DMS79 treated with DMSO at 0.1 percent for 48 hours (cell line): ENCODE measurements around the gene SMC1B.

Source experiments
- DNase-seq: peaks from one replicate; lab custom pipeline; 2025; lab: John Stamatoyannopoulos, UW

SMC1B gene

DNA sequence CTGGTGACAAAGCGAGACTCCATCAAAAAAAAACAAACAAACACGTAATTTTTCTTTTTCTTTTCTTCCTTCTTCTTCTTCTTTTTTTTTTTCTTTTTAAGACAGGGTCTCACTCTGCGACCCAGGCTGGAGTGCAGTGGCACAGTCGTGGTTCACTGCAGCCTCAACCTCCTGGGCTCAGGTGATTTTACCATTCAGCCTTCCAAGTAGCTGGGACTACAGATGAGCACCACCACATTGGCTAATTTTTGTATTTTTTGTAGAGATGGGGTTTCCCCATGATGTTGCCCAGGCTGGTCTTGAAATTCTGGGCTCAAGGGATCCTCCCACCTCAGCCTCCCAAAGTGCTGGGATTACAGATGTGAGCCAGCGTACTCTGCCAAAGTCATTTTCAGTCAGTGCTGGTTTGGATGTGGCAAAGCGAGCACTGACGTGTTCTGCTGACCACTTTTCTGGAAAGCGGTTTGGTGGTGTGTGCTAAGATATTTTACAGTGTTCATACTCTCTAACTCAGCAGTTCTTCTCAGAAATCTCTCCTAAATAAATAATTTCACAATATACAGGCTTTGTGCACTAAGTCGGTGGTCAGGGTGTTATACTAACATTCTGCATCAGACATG is 92.9 kb downstream of the SMC1B start:
- no peak for DNase-seq

DNA sequence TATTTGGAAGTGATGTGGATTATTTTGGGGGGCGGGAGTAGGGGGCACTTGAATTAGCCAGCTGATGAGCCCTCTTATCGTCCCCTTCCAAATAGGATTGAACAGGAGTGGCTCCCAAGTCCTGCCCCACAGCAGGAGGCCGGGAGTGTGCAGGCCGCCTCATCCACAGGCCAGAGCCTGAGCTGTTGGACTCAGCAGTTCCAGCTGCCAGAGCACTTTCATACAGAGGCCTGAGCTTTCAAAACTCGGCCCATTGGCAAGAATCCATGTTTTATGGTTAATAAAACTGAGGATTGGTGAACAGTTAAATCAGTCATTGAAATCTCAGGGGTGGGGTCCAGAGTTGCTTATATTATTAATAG is 94.1 kb downstream of the SMC1B start:
- DNase-seq, result no peak

DNA sequence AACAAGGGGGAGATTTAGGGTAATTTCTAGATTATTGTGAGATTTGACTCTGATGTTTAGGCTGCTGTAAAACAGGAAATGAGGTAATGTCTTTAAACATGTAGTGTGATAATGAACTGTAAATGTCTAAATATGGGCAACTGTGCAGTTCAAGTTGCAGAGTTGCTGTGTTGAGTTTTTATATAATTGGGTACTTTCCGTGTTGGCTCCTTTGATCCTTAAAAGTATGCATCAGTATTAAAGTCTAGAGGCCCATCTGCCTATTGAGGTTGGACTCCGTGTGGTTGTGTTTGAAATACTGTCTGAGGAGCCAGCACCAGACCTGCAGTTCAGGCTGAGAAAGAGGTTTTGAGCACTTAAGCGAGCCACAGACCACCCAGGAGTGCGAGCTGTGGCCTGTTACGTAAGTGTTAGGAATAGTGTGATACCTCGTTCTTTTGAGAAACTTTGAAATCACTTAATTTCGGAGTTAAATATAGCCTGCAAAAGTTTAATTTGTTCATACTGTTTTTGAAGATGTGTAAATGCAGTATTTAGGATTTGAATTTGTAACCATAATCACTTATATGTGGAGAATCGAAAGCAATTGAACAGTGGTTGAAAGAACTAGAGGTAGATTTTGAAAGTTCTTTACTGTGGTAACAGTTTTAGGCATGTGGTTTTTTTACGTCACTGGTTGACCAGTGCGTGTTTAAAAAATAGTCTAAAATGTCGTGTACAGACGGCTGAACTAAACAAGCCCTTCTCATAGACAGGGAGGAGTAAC is 94.7 kb downstream of the SMC1B start:
- no peak for DNase-seq

DNA sequence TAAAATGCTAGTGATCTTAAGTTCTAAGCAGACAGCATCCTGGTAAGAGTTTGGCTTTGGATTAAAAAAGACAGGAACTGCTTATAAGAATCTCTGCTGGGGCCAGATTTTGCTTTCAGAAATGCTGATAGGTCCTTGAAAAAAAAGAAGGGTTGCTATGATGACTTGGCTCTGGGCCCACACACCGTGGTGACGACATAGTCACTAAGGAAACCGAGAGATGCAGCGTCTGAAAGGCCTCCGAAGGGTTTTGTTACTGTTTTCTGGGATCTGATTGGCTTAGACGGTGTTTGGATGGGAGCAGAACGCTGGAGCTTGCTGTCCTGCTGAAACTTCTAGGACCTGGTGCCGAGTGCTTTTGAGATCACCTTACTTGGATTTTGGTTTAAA is 95.2 kb downstream of the SMC1B start:
- DNase-seq, result peak; percentile 64

DNA sequence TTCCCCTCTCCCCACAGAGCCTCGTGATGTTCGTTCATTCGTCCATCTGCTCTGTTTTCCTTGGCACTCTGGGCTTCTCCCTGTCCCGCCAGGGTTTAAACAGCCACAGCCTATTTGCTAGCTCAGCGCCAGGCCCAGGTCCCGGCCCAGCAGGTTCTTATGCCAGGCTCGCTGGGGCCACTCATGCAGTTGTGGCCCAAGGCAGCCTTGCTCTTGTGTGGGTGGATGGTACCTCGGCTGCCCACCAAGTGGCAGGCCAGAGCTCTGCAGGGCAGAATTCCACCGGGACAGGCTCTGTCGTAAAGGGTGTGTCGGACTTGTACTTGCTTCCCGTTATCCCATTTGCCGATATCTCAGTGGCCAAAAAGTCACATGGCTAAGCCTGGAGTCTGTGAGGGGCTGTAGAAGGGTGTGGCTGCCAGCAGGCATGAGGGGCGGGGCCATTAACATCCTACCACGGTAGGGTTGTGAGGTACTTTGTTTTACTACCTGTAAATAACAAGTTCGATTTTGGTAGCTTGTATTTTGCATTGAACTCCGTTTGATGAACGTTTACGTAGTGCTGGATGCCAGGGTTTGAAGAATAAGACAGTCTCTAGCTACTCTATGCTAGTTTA is 95.7 kb downstream of the SMC1B start:
- no peak for DNase-seq

DNA sequence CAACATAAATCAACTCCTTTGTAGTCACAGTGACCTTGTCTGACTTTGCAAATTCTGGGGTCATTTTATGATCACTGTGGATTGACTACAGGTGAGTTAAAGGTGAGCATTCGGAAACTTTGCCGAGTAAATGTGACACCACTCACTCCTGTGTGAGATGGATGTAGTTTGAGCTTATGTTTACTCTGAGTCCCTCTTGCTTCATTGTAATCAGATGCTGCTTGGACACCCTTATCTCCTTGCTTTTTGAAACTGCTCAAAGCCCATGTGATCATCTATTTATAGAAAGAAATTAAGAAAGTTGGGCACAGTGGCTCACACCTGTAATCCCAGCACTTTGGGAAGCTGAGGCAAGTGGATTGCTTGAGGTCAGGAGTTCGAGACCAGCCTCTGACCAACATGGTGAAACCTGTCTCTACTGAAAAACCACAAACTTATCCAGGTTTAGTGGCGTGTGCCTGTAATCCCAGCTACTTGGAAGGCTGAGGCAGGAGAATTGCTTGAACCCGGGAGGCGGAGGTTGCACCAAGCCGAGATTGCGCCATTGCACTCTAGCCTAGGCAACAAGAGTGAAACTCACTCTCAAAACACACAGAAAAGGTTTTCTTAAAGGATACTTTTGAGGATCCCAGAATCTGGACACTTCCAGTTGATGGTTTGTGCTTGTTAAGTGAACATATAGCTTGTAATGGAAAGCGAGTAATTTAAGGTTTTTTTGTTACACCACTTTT is 96.4 kb downstream of the SMC1B start:
- no peak for DNase-seq

DNA sequence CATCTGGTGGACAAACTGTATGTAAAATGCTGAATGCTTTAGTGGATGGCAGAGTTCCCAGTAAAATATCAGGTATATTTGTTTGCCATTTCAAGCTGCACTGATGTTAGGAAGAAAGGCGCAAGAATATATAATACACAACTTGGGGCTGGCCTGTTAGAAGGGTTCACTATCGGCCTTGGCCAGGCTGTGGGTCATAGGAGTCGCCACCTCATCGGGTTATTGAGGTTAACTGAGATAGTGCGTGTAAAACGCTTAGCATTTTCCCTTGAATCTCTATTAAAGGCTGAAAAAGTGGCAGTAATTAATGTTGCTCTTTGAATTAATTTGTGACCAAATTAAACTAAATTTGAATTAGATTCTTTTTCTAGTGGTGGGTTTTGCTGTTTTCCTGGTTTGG is 98.6 kb downstream of the SMC1B start:
- DNase-seq, result no peak

DNA sequence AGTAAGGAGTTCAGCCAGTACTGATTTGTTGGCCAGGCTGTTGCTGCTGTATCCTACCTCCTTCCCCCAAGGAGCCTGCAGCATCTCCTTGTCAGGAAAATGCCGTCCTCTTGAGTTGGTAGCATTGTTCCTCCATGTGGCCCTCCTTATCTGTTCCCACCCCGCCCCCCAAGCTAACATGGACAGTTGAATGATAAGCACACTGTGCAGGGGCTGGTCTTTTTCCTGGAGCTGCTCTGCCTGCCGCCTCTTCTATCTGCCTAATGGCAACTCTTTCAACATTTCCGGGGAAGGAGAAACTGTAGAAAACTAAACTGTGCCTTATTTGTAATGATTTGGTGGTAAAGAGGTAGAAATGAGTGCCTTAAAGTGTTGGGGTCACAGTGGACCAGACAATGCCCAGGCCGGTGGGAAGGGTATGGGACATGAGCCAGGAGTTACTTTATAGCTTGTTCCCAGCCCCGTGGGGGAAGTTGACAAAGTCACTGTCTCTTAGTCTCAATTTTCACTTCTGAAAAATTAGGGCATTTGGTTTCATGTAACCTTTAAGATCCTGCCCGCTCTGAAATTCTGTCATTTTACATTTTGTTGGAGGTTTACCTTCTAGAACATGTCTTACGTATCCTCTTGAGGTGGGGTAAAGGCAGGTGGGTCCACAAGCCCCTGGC is 99.2 kb downstream of the SMC1B start:
- no peak for DNase-seq

DNA sequence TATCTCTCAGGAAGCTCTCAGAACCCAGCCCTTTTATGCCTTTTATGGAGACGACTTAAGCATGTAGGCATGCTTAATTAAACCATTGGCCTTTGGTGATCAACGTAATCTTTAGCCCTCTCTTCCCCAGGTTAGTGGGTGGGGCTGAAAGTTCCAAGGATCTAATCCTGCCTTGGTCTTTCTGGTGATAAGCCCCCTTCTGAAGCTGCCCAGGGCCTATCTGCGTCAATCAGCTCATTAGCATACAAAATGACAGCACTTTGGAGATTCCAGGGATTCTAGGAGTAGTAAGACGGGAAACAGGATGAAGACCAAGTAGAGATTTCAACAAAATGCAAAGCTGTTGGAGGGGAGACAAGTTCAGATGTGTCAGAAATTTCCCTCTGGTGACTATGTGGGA is 100.5 kb downstream of the SMC1B start:
- DNase-seq, result no peak

DNA sequence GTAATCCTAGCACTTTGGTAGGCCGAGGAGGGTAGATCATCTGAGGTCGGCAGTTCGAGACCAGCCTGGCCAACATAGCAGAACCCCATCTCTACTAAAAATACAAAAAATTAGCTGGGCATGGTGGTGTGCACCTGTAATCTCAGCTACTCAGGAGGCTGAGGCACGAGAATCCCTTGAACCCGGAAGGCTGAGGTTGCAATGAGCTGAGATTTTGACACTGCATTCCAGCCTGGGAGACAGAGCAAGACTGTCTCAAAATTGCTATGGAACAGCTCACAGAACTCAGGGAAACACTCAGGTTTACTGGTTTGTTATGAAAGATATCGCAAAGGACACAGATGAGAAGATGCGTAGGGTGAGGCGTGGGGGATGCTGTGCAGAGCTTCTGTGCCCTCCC is 101.0 kb downstream of the SMC1B start:
- no peak for DNase-seq

DNA sequence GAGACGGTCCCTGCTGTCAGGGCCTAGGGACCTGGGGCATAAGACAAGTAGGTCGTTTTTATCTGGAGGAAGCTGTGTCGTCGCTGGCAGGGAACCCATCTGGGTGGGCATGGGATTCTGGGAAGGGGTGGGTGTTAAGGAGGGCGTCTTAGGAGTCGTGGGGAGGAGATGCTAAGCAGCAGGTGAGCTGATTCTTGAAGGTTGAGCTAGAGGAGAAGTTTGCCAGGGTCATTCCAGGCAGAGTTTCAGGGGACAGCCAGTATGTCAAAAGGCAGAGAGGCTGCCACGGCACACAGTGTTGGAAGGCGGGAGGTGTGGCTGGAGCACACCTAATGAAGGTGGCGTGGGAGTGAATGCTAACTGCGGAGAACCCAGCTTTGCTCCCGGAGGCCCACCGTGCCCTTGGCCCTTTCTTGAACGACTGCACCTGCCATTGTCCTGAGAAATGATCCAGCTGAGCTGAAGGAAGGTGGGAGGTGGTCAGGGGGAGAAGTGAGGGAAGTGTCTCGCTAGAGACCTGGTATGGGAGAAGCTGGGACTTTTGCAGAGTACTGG is 102.3 kb downstream of the SMC1B start:
- no peak for DNase-seq

DNA sequence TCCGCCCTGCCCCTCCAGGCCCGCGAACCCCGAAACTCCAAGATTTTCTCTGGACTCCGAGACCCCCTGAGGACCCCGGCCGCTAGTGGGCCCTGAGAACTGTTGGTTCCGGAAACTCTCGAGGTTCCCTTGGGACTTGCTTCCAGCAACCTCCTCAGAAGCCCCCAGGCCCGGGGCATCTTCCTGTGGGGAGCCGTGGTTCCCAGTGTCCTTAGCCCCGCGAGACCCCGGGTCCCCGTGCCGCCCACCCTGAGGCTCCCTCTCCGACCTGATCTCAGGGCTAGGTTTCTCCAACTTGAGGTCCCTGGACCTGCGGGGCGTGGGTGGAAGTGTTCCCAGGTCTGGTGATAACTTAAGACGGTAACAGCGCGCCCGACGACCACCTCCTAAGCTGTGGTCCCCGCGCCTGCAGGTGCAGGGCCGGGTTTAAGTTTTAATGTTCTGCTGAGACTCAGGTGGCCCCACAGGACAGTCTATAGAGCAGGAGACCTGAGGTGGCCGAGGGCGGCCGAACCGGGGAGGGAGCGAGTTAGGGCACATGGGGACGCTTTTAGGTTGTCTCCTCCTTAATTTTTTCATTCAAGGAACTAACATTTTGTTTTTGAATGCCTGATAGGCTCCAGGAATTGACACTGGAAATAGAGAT is 102.9 kb downstream of the SMC1B start:
- DNase-seq, result no peak

DNA sequence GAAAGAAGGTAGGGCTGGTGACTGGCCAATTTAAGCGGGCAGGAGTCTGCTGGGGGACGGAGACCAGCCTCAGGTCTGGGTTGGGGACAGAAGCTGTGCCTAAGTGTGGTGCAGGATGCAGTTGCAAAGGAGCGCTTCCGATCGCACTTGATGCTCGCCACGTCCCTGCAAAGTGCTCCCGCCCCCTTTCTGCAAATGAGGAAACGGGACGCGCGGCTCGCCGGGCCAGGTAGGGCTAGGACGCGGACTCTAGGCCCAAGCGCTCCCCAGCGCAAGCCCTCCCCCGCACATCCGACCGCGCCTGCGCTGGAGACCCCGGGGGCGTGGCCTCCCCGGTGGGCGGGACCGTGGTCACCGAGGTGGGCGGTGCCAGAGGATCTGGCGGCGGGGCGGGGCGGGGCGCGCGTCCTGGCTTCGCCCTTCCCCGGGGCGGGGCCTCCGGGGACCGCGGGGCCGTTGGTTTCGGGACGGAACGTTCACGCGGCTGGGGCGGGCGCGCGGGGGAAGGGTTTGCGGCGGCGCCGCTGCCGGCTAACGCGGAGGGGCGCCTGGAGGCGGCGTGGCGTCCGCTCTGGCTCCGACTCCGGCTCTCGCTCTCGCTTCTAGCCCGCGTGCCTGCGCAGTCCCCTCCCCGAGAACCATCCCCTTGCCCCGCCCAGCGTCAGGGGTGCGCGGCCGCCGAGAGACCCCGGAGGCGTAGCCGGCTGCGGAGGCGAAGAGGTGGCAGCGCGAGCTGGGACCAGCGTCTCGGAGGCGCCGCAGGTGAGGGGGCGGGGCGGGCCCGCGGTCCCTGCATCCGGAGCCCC is 103.8 kb downstream of the SMC1B start, which contains the start of gene FAM118A:
FAM118A (plus strand) TSS at position 513 of the 806 bp plus-strand sequence. CDS start 12,446 bp downstream, outside the sequence.
- DNase-seq, result peak; percentile 67

DNA sequence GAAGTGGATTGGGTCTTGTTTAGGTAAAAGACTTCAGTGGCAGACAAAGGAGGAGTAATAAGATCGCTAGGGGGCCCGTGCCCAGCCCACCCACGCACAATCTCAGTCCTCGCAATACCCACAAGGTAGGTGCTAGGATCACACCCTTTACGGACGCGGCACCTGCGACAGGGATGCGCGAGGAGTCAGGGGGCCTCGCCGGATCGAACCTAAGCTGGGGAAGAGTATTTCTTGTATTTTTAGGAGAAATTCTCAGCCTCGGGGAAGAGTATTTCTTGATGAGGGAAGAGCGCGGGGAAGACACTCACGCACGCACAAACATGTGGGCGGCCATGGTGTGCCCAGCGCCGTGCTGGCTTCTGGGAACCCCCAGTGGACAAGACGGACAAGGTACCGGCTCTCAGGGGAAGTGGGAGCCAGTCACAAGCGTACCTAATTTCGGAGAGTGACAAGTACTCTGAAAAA is 104.4 kb downstream of the SMC1B start:
- no peak for DNase-seq

DNA sequence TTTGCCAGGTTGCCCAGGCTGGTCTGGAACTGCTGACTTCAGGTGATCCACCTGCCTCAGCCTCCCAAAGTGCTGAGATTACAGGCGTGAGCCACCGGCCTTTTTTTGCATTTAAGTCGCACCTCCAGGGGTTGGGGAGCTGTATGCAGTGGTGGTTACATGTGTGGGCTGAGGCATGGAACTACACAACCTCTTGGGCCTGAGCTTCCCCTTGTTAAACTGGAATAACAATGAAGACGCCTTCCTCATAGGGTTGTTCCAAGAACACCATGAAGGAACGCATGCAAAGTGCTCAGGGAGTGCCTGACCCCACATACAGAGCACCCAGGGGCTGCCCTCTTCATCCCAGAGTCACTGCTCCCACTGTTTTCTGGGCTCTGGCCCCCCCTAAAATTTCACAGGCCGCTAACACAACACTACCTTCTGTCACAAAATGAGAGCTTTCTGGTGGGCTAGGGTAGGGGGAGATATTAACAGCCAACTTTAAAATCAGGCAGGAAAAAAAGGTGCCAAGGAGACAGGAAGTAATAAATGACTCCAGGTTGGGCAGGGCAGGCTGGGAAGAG is 104.9 kb downstream of the SMC1B start:
- DNase-seq, result no peak

DNA sequence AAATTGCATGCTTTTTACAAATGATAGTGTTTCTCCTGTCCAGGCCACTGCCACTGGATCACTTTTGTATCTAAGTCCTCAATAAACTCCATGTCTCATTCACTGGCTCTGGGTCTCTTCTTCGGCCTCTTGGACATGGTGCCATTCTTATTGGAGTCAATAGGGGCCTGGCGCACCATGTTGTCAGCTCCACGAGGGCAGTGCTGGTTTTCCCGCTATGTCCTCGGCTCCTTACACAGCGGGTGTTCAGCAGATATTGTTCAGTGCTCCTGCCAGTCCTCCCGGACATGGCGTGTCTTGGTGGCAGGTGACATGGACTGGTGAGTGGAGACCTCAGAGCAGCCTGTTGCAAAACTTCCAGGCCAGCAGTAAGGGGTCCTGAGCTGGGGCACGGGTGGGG is 107.3 kb downstream of the SMC1B start:
- no peak for DNase-seq

DNA sequence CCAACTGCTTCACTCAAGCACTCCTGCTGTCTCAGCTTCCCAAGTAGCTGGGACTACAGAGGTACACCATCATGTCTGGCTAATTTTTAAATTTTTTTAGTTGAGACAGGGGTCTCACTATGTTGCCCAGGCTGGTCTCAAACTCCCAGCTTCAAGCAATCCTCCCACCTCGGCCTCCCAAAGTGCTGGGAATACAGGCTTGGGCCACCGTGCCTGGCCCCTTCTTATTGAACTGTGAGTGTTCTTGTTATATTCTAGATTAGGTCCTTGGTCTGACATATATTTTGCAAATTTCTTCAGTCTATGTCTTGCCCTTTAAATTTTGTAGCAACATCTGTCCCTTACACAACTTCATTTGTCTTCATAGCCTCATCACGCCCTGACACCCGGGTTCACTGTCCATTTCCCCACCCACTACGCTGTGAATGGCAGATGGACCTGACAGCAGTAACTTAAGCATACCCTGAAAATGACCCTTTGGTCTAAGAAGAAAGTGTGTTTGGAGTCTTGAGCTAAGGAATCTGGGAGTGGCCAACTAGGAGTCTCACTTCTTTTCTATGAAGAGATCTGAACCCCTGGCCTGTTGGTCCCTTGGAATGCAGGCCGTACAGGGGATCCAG is 107.8 kb downstream of the SMC1B start:
- DNase-seq, result no peak

DNA sequence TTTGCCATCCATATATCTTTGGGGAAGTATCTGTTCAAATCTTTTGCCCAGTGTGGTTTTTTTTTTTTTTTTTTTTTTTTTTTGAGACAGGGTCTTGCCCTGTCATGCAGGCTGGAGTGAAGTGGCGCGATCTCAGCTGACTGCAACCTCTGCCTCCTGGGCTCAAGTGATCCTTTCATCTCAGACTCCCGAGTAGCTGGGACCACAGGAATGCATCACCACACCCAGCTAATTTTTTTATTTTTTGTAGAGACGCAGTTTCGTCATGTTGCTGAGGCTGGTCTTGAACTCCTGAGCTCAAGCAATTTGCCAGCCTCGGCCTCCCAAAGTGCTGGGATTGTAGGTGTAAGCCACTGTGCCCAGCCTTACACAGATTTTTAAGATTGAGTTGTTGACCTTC is 108.4 kb downstream of the SMC1B start:
- peak; percentile 1 for DNase-seq

DNA sequence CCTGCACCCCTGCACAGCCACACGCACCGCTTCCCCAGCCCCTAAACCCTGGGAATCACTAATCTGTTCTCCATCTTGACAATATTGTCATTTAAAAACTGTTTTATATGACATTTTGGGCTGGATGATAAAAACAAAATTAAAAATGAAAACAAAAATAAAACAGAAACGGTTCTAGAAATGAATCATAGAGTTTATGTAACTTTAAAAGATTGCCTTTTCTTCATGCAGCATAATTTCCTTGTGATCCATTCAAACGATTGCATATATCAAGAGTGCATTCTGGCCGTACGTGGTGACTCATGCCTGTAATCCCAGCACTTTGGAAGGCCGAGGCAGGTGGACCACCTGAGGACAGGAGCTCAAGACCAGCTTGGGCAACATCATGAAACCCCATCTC is 110.2 kb downstream of the SMC1B start:
- DNase-seq, result no peak

DNA sequence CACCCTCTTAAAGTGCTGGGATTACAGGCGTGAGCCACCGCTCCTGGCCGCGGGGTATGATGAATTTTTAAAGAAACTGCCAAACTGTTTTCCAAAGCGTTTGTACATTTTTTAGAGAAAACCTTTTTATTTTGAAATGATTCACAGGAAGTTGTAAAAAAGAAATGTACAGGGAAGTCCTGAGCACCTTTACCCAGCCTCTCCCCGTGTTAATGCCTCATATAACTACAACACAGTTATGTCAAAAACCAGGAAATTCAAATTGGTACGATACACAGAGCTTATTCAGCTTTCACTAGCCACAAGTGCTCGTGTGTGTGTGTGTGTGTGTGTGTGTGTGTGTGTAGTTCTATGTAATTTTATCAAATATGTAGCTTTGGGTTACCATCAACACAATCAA is 110.6 kb downstream of the SMC1B start:
- no peak for DNase-seq
